HG03378 (cell line): ENCODE data around the gene CPT2.
"Not testable (repeated sequence)": the region's sequence is repeated elsewhere in the genome, so short reads cannot be mapped to it uniquely, and the experiment has no call there.

Experiments
- ATAC-seq: cut with Tn5 transposase; IDR thresholded peaks from one replicate; pipeline ENCODE4 v1.9.1; 2021; ENCODE audit warnings: mild to moderate bottlenecking, moderate library complexity; ENCODE audit not compliant: unreplicated experiment

The CPT2 gene

DNA sequence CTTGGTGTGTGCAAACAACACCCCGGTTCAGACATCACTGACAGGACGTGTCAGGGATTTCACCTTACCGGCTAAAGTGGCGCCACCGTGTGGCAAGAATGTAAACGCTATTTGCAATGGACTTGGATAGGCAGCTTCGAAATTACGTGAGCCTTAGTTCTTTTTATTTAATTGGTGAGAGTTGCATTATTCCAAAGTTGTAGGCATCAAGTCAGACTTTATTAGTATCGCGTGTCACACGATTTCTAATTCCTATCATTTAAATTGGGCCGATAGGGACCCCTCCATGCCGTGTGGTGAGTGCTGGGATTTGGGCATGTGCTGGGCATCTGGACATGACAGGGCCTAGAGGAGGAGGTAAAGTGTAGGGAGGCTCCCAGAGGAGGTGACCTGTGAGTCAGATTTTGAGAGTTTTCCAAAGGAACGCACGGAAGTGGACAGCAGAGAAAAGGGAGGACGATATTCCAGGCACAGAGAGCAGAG, 14.5 kb upstream of the CPT2 start:
- ATAC-seq: no peak

DNA sequence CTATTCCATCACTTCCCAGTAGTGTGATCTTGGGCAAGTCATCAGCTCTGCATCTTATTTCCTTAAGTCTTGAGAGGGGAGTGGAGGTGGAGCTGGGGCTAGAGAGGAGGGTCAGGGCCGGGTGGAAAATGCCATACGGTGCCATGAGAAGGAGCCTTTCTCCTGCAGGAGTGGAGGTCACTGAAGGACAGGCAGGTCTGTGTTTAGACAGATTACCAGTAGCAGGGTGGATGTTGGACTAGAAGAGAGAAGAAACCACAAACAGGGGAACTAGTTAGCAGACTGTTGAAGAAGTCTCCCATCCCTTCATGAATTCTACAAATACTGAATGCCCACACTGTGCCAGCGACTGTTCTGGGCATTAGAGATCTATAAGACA, 13.9 kb upstream of the CPT2 start:
- no peak for ATAC-seq

DNA sequence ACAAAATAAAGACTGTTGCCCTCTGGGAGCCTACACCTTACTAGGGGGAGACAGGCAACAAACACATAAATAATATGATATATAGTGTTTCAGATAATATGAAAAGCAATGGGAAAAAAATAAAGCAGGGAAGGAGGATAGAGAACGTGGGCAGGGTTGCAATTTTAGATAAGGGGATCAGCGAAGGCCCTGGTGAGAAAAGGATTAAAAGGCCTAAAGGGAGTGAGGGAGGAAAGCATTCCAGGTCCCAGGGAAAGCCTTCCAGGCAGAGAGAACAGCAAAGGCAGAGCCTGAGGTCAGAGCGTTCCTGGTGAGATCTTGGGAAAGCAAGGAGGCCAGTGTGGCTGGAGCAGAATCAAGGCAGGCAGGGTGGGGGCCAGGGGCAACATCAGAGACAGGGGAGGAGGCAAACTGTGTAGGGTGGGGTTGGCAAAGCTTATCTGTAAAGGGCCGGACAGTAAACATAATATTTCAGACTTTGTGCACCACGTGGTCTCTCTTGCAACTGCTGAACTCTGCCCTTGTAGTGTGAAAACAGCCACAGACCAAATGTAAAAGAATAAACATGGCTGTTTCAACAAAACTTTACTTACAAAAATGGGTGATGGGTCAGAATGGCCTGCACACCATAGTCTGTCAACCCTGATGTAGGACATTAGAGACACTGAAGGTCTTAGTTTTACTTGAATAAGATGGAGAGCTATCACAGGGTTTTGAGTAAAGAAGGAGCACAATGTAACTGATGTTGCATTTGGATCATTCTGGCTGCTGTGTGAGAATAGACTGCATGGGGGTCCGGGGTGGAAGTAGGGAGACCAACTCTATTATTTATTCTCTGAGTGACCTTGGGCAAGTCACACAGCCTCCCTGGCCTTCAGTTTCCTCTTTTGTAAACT, 13.3 kb upstream of the CPT2 start:
- ATAC-seq: no peak

DNA sequence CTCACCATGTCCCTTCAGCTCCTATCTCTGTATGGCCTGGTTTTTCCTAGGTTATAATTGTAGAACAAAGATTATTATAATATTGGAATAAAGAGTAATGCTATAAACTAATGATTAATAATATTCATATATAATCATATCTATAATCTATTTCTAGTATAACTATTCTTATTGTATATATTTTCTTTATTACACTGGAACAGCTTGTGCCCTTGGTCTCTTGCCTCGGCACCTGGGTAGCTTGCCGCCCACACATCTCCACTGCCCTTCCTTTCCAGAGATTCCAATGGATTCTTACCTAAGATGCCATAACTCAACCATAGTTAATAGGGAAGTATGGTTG, 10.7 kb upstream of the CPT2 start:
- not testable (repeated sequence) for ATAC-seq

DNA sequence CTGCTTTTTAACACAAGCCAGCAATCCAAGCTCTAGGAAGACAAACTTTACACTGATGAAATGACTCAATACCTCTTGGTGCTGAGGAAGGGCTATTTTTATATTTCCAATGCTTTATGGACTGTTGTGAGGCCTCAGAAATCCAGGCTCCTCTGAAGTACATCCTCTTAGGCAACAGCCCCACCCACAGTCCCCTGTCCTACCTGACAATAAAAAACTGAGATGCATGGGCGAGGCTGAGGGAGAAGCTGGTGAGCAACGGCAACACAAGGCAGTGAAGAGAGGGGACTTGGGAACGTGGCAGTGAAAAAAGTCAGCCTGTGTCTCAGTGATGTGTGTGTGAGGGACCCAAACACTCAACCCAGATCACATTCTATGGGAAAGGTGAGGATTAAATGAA, 10.1 kb upstream of the CPT2 start:
- ATAC-seq: no peak

DNA sequence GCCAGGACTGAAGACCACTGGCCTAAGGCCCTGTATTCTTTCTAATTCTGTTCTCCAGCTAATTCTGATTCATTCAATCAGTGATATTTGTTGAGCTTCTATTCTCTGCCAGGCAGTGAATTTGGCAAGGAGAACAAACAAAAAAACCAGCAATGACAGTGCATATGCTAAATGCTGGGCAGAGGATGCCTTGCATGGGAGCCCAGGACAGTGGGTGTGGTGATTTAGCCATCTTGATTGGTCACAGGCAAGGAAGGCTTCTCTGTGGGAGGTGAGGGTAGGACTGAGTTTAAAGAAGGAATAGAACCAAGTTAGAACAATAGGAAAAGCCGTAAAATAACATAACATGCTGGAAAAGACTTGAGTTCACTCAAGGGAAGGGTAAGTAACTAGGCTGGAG, 9.2 kb upstream of the CPT2 start:
- ATAC-seq: no peak

DNA sequence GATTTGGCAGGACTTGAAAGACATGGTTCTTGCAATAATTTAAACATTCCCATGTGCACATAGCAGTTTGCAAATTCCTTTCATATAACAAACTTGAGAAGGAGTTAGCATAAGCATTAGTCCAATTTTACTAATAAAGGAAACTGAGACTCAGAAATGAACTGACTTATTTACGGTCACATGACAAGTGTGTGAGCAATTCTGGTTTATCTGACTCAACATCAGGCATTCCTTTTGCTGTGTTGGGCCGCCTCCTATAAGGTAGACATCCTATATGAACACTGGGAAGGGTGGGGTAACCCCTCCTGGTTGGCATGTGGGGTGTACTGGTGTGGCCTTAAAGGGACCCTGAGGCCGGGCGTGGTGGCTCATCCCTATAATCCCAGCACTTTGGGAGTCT, 8.5 kb upstream of the CPT2 start:
- ATAC-seq: no peak

DNA sequence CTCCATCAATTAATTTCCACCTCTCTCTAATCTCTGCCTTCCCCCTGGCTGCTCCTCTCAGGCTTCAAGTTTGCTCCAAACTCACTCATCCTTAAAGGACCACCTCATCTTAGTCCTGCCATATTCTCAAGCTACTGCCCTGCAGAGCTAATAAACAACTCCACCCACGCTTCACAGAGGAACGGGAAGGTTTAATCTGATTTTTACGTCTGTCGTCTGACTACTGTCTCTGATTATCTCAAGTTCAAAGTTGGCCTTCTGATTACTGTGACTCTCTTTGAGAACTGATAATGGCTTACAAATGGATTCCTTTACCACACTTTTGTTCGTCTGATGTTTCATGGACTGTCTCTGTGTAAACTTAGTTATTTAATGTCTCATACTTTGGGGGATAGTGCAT, 7.6 kb upstream of the CPT2 start:
- ATAC-seq: no peak

DNA sequence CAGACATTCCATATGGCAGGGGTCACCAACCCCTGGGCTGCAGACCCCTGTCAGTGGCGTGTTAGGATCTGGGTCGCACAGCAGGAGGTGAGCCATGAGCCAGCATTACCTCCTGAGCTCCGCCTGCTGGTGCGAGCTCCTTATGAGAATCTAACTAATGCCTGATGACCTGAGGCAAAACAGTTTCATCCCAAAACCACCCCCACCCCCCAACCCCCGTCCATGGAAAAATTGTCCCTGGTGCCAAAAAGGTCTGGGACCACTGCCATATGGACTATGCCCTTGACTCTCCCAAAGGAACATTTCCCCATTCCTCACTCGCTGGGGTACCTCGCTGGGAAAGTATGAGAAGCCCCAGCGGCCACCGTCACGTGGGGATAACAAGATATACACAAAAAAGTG, 6.4 kb upstream of the CPT2 start:
- no peak for ATAC-seq

DNA sequence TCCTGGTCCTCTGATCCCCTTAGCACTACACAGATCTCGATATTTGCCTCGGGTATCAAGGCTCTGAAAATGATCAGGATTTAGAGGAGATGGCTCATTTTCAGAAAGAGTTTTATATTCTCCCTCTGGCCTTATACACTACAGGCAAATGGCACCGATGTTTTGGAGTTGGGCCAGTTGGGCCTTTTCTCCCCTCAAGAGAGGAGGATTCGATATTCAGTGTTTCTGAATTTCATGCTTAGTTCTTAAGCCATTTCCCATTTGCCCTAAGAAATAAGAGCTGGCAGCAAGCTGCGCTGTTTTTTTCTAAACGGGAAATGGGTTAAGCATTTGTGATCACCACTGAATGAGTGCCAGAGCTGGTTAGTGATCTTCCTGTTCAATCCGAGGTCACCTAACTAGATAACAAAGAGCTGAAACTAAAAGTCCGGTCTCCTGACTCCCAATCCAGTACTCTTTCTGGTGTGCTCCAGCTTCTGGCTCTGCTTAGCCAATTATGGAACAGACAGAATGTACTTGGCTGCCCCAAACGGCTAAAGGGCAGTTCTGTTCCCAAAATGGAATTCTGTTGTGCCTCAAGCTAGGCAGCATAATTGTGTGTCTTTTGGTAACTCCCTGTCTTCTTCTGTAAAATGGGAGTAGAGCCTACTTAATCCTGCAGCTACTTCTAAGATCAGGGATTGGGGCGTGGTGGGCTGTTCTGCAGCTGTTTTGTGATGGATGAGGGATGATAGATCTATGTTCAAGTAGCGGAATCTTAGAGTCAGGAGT, 1.2 kb upstream of the CPT2 start:
- no peak for ATAC-seq

DNA sequence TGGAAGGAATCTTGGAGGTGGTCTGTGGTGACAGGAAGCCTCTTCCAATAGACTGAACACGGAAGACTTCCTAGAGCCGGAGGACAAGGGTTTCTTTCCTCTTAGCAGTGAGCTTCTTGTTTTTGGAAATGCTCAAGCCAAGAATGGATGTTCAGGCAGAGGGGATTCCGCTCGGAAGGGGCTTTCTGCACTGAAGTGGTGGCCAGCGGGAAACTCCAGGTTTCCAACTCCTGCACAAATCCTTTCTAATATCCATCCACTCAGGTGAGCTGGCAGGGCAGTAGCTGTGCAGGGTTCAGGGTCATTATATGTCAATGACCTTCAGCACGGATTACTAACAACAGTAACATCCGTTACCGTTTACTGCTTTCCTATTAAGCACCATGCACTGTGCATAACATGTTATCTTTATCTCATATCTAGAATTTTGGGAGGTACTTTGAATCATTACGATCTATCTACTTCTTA, 573 bp upstream of the CPT2 start:
- no peak for ATAC-seq

DNA sequence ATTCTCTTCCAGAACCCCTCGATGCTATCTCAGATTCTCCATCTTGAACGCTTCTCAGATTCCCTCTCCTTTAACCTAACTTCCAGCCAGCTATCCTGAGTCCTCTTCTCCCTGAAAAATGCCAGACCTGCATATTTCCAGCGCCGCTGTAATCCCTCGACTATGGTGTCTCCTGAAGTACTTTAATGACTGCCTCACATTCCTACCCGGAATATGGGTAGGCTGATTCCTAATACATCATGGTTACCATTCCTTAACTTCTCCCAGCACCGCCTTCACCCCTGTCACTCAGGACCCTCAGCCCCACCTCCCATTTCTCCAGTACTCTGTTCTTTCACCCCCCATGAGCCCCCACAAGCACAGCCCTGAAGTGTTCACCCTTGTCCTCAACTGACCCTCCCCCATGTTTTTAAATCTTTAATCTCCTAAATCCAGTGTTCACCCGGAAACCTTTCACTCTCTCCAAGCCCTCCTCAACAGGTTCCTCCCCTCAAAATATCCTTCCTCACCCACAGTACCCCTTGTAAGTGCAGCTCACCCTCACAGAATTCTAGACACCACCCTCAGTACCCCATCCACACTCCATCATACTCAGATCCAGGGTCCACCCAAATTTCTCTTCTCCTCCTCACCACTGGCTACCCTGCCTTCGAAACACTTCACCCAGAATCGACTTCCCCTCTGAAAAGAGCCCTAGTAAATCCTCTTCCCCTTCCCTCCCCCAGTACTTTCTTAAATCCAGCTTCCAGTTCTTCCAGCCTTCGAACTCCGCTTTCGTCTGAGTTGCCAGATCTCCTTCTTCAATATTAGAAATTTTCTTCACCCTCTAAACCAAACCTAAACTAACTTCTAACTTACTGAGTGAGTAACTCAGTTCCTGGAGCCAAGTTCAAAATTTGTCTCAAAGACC, 922 bp downstream of the CPT2 start:
- ATAC-seq: no peak

DNA sequence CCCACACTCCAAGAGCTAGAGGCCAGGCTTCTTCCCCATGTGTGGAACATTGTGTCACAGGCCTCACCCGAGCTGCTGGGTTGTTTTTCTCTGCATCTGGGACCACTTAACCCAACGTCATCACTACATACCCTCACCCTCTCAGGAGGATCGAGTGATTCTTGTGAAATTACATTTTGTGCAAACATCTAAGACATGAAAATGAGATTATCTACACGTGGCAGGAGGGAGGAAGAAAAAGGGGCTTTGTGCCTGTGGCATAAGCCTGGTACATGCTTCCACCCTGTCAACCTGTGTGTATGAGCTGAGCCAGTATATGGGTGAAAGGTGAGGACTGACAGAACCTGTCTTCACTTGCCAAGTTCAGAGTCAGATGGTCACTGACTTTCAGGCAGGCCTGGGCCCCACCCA, 1.6 kb downstream of the CPT2 start:
- no peak for ATAC-seq

DNA sequence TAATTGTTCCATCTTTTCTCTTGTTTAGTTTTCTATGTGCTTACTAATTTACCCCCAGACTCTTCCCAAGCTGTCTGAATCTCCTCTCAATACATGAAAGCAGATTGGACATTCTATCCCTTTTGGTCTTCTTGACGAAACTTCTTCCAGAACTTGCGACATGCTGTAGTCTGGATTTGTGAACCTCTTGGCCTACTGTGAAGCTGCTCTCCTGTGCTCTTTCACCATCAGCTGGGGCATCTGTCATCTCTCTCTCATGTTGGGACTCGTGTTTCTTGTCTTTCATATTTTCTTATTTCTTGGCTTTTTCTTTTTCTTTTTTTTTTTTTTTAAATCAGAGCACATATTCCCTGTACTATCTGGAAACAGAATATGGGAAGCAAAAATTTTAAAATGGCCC, 6.8 kb downstream of the CPT2 start:
- ATAC-seq: no peak

DNA sequence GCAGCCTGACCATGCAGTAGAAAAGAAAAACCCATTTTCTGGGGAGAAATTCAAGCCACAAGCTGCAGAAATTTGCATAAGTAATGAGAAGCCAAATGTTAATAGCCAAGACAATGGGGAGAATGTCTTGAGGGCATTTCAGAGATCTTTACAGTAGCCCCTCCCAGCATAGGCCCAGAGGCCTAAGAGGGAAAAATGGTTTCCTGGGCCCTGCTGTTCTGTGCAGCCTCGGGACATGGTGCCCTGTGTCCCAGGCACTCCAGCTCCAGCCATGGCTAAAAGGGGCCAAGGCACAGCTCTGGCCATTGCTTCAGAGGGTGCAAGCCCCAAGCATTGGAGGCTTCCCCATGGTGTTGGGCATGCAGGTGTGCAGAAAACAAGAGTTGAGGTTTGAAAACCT, 8.9 kb downstream of the CPT2 start:
- ATAC-seq: not testable (repeated sequence)

DNA sequence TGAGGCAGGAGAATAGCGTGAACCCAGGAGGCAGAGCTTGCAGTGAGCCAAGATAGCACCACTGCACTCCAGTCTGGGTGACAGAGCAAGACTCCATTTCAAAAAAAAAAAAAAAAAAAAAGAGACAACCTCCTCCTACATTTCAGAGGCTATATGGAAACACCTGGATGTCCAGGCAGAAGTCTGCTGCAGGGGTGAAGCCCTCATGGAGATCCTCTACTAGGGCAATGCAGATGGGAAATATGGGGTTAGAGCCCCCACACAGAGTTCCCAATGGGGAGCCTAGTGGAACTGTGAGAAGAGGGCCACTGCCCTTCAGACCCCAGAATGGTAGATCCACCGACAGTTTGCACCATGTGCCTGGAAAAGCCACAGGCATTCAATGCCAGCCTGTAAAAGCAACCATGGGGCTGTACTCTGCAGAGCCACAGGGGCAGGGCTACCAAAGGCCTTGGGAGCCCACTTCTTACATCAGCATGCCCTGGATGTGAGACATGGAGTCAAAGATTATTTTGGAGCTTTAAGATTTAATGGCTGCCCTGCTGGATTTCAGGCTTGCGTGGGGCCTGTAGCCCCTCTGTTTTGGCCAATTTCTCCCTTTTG, 9.6 kb downstream of the CPT2 start:
- ATAC-seq: not testable (repeated sequence)

DNA sequence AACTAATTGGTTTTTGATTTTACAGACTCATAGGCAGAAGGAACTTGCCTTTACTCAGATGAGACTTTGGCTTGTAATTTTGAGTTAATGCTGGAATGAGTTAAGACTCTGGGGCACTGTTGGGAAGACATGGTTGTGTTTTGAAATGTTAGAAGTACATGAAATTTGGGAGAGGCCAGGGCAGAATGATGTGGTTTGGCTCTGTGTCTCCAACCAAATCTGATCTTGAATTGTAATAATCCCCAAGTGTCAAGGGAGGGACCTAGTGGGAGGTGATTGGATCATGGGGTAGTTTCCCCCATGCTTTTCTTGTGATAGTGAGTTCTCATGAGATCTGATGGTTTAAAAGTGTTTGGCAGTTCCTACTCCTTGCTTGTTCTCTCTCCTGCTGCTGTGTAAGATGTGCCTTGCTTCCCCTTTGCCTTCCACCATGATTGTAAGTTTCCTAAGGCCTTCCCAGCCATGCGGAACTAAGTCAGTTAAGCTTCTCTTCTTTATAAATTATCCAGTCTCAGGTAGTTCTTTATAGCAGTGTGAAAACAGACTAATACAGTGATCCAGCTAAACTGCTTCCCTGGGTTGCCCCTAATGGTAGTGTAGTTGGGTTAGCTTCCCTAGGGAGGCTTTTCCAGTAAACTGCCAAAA, 10.2 kb downstream of the CPT2 start:
- no peak for ATAC-seq

DNA sequence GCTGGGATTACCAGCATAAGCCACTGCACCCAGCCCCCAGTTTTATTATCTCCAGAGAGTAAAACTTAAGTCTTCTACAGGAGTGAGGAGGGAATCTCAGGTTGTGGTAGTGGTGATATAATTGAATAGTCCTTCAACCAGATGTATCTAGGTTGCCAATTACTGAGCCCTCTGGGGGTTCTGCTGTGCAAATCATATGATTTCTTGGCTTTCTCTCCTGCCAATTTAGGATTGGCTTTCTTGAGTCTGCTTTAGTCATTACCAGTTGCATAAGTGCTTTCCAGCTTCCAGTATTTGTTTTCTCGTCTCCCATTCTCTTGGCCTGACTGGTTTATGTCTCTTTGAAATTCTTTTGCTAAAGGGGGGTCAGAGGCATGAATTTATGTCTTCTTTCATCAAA, 11.1 kb downstream of the CPT2 start:
- no peak for ATAC-seq

DNA sequence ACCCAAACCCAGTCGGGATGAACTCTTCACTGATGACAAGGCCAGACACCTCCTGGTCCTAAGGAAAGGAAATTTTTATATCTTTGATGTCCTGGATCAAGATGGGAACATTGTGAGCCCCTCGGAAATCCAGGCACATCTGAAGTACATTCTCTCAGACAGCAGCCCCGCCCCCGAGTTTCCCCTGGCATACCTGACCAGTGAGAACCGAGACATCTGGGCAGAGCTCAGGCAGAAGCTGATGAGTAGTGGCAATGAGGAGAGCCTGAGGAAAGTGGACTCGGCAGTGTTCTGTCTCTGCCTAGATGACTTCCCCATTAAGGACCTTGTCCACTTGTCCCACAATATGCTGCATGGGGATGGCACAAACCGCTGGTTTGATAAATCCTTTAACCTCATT, 13.7 kb downstream of the CPT2 start:
- ATAC-seq: no peak

DNA sequence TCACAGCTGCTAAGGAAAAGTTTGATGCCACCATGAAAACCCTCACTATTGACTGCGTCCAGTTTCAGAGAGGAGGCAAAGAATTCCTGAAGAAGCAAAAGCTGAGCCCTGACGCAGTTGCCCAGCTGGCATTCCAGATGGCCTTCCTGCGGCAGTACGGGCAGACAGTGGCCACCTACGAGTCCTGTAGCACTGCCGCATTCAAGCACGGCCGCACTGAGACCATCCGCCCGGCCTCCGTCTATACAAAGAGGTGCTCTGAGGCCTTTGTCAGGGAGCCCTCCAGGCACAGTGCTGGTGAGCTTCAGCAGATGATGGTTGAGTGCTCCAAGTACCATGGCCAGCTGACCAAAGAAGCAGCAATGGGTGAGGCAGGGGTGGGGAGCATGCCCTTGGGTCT, 14.3 kb downstream of the CPT2 start:
- no peak for ATAC-seq
